Amniotic epithelial cell (primary cell): ENCODE results near the gene FAM107B.

Experiments
- DNase-seq: peaks from one replicate; pipeline ENCODE4 v3.0.0-alpha.2; 2010; ENCODE audit warnings: low read depth

FAM107B gene

DNA sequence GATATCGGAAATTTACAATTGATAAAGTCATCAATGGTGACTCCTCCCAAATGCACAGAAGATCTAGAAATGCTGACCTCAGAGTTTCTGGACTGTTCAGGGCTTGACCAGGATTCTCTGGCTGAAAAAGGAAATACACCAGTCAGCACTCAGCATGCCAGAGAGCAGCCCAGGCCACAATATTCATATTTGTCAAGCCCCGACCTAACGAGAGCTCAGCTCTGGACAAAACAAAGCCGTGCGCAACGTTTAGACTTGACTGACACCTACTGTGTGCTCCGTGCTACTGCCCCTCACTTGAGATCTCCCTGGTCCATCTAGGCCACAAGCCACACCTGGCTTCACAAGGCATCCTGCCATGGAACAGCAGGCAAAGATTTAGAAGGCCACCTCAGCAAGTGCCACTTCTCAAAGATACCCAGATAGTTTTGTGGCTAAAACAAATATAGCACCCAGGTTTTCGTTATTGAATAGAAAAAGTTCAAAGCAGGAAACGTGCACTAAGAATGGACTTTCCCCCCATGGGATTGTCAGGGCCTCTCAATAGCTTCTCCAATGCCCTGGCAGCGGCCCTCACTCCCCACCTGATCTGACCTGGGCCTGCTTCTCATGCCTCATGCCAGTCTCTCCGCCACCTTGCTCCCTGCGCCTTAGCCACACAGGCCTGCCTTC is 218.3 kb downstream of the FAM107B start:
- DNase-seq, result peak; percentile 41

DNA sequence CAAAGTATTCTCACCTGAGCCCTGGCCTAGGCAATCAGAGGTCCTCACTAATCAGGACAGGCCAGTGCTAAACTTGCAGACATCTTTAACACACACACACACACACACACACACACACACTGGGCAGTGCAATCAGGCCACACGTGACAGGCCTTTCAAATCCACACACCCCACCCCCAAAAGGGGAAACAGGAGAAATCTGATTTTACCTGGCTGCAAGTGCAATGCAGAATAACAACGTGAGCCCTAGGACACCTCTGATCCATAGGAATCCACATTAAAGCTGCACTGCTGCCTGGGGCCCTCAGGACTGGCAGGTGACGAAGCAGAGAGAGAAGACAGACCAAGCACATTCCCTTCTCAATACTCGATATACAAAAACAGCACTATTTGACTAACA is 218.9 kb downstream of the FAM107B start:
- no peak for DNase-seq

DNA sequence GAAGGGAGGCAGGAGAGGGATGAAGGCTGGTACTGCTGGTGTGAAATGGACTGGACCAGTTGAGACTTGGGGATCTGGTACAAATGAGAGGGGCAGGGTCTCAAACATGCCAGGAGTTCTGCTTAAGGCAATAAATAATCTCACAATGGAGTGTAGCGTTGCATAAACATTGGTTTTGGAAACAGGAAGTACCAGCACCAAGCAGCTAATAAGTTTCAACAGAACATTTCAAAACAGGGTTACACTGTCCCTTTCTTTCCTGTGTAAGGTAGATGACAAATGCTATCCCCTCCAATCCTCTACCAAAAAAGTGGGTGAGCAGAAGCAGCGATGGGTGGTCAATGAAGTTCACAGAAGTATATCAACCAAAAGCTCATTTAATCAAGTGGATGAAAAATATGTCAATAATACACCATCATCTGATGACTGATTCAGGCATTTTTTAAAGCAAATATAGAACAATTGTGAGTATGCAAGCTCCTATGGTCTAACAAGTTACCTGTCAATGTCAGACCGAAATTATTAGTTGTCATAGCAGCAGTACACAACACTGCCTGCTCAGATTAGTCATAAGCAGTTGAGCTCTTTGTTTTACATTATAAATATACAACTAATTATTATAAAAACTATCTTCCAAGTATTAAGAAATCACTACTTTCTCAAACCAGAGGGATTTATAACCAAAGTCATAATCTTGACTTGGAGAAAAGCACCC is 220.0 kb downstream of the FAM107B start:
- DNase-seq, result no peak

DNA sequence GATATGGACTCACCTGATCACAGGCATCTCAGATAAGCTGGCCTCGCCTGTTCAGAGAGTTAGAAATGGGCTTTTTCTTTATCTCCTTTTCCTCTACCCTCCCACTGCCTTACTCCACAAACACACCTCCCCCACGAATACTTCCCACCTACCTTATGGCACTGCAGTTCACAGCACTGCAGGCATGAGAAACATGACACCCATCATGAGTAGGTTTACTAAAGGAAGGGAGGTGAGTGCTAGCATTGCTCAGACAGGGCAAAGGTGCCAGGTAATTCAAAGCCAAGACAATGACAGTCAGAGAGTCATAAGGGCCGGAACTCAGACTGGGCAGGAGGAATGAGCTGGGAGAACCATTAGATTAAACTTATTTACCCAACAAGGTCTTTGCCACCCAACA is 220.6 kb downstream of the FAM107B start:
- no peak for DNase-seq

DNA sequence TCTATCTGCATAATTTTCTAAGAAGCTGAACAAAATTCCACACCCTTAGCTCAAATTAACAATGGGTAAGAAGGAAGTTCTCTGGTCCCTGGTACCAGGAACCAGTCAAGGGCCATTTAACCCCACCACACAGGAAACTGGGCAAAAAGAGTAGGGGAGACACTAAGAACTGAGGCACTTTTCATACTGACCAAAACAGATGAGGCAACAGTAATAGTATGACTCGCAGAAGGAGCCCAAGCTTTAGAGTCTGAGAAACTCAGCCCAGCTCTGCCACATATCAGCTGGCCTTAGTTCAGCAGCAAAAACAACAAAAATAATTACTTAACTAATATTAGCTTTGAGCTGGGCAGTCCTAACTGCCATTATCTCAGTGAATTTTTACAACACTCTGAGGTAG is 221.2 kb downstream of the FAM107B start:
- peak; percentile 74 for DNase-seq

DNA sequence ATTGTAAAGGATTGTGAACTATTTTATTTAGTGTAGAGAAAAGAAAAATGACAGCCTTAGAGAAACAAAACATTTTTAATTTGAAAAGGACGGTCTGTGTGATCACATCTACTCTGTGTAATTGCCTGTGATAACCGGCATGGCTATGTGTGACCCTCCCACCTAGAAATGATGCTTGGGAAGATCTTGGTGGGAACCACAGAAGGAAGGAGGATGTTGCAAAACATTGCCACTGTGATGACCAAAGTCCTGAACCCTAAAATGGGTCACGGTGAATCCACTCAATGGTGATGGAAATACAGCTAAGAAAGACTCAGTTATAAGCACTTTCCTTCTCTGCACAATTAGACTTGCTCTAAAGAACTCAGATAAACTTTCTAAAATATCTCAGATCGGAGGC is 222.7 kb downstream of the FAM107B start:
- DNase-seq, result no peak

DNA sequence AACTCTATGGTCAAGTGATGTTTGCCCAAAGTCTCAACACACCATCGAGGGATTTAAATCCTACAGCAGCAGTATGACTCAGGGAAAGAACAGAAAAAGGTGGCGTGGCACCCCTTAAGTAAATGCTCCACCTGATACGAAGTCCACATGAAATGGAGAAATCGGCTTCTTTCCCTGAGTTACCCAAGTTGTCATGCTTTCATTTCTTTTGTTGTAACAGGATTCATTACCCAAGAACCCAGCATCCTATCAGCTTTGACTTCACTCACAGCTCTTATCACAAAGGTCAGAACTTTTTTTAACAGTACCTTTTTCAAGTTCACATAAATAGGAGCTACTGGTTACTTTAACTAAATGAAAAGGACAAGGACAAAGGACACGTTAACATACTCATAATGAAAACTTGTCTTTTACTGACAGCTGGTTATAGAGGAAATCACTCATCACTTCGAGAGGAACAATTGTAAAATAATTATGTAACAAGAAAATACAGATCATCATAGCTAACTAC is 224.2 kb downstream of the FAM107B start:
- DNase-seq, result no peak

DNA sequence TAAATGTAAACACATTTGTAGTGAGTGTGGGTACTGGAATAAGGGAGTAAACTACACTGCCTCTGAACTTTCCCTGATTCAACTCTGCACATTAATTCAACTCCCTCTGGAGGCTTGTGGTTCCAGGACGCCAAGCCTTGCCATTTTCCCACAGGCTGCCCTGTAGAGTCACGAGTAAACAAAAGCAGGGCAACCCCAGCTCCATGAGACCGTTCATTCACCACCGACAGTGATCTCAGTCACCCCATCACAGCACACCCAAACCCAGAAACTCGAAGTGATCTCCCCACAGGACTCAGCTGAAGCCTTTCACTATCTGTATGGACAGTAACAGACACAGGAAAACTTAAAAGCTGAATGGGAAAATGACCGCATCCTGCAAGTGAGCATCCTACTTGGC is 225.2 kb downstream of the FAM107B start:
- DNase-seq, result peak; percentile 55

DNA sequence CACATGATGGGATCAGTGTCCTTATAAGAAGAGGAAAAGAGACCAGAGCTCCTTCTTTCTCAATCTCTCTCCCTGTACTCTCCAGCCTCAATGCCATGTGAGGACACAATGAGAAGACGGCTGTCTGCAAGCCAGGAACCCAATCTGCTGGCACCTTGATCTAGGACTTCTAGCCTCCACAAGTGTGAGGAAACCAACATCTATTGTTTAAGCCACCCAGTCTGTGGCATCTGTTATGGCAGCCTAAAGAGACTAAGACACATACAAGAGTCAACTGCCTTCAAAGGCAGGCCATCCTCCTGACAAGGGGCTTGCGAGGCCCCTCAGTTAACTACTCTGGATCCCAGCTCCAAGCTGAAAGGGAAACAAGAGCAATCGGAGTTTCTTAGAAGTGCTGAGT is 225.7 kb downstream of the FAM107B start:
- no peak for DNase-seq

DNA sequence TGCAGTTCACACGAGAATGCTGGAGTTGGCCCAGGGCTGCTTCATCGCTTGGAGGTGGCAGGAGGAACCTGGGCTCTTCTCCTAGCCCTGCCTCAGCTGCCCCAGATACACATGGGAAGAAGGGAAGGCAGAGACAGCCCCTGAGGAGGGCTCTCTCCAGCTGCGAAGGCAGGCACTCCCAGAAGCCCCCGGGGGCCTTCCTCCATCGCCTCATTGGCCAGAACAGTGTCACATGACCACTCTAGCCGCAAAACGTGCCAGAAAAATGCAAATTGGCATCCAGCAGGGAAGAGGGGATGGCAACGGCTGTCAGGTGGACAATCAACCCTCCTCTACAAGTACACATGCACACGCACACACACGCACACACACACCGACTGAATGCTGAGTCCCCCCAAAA is 226.2 kb downstream of the FAM107B start:
- no peak for DNase-seq

DNA sequence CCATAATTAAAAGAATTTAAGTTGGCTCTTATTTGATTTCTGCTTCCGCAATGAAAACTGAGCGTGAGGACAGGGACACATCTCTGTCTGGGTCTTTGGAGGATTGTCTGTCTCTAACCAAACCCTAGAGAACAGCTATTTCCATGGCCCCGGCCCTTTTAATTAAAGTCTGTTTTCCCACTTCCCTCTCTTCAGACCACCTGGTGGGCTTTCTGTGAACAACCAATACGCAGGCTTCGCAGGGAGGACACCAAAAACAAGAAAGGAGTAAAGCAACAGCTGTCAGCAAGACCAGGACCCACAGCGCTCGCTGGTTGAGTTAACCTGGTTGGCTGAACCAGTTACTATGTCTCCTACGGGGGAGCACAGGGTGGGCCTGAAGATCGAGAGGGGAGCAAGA is 226.9 kb downstream of the FAM107B start:
- no peak for DNase-seq

DNA sequence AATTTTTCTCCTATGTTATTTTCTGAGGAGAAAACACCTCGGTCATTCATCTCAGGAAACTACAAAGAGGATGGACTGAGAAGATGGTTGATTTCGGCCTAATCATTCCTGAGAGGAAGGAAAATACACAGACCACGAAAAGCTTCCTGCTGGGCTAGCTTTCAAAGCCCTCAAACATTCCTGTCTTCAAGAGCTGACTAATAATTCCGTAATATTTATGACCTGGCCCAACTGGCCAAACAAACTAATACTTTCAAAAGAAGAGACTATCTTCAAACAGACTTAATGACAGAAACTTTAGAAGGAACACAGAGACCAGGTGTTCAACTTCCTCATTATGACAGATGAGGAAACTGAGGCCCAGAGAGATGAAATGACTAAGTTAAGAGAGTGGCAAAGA is 228.9 kb downstream of the FAM107B start:
- DNase-seq, result peak; percentile 83

DNA sequence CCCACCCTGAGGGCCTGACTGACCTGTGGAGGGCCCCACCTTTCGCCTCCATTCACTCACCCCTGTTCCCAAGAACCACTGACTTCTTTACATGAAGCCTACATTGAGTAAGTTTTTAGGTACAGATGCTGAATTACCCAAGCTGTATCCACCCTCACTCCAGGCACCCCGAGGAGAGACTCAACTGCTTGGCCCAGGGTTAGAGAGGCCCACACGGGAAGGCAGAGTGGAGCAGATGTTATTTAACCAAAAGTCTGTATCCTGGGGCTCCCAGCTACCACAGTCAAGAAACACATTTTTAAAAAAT is 230.8 kb downstream of the FAM107B start:
- no peak for DNase-seq

DNA sequence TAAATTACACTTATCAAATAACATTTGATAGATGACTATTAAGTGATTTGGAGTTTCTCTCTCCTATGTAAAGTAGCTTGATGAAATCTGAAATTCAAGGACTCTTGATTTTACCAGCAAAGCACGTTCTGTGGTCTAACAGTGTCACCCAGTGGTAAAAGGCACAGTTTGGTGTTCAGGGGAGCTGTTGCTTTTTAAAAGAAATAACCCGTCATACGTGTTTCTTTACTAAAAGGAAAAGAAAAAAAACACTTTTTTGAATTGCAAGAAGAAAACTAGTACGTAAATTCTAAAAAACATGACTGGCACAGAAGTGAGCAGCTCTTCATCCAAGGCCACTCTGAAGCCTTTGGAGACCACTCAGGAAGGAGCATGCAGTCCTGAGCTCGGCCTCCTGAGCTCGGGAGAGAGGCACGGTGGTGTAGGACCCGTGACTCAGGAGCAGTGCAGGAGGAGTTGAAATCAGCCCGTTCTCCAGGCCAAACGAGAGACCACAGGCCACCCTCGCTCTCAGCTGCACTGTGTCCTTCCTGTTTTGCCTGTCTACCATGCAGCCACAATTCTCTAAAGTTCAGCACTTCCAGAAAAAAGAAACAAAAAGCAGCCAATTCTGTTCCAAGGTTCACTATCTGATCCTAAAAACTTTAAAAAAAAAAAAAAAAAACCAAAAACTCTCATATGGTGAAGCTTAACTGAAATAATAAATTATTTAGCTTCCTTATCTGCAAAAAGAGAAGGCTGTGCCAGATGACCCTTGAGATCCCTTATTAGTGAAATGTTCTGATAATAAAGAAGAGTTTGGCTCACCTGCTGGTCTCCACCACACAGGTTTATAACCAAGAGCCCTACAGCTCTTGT is 231.4 kb downstream of the FAM107B start:
- no peak for DNase-seq

DNA sequence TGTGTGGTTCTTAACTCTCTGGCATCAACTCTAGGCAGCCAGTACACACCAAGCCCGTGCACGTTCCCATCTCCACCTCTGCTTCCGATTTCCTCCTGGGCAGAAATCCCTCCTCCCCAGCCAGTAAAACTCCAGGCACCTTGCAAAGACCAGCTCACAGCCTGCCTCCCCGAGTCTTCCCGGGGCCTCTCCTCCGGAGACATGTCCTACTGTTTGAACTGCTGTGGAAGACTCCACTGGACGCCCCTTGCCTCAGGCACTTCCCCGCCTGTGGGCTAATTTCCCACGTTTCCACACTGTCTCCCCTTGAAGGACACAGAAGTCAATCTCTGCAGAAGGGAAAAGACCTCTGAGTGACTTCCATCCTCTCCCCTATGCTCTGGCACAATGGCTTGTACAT is 233.3 kb downstream of the FAM107B start:
- no peak for DNase-seq

DNA sequence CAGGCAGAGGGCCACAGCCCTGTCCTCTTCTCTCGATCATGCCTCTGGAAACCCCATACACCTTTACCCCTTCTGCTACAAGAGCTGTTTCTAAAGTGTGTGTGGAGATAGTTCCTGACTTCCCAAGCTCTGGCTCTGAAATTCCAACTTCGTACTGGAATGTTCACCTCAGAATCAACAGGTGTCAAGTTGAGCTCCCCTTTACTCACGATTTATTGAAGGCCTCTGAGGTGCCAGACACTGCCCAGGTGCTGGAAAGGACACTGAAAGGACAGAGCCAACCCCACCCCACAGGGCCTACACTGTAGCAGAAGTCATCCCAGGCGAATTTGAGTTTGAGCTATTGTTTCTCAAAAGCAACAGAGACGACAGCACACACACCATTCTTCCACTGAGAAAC is 234.1 kb downstream of the FAM107B start:
- DNase-seq, result no peak

DNA sequence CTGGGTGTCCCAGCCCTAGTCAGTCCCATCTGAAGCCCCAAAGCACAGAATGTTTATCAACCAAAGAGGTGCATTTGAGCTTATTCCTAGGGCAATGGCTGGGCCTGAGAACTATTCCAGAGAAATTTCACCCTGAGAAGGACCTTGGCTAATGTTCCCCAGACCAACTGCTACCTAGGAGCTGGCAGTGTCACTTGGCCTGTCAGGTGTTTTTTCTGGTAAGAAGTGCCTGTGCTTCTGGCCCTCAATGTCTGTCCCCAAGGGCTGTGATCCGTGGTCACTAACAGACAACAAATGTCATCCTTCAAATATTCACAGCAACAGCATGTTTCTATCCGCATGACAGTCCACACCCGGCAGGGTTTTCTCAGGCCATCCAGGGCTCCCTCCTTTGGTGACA is 234.6 kb downstream of the FAM107B start:
- DNase-seq, result no peak

DNA sequence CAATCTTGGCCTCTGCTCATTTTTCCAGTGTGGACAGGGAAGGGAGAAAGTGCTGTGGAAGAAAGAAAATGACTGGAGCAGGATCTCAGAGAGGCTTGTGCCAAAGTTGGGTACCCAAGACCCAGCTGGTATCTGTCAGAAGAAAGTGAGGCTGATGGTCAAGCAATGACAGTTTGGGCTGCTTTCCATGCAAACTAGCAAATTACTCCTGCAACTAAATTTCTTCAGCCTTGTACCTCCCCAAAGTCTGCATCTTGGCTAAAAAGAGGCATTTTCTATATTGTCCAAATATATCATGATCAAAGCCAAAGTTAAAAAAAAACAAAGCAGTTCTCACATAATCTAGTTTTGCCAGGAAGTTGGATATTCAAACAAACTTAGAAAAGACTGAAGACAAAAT is 235.5 kb downstream of the FAM107B start:
- no peak for DNase-seq

DNA sequence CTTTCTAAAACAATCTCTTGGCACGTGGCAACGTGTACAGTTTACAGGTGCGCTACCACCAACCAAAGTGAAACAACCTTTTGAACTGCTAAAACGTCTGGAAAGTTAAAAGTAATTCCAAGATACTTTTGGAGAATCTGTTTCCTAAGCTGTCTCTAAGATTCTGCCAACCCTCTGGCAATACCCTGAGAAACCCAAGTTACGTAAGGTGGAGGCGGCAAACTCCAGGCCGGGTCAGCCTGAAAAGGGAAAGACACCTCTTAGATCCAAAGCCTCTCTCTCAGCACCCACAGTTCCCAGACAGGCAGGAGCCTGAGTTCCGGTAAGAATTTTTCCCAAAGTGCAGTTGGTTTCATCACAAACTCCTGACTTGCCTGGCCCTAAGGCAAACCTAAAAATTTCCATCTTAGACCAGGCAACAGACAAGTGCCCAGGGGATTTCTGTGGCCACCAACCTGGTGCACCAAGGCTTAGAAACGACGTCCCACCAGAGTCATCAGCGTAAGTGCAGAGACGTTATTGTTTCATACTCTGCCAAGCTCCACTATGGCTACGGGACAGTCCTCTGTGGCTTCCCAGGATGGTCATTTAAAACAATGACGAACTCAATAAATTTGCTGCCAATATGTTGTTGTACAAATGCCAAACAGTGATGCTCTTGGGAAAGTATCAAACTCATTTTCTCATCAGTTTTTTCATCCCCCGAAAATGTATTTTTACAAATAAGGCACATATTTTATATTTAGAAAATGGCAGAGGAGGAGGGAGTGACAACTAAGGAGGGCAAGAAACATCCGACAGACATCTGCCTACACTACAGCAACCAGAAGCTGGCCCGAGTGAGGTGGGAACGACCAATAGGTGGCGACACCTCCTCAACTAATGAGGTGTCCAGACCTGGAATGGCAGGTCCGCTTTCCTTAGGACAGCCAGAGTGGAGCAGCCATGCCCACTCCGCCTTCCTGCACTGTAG is 238.2 kb downstream of the FAM107B start:
- peak; percentile 71 for DNase-seq

DNA sequence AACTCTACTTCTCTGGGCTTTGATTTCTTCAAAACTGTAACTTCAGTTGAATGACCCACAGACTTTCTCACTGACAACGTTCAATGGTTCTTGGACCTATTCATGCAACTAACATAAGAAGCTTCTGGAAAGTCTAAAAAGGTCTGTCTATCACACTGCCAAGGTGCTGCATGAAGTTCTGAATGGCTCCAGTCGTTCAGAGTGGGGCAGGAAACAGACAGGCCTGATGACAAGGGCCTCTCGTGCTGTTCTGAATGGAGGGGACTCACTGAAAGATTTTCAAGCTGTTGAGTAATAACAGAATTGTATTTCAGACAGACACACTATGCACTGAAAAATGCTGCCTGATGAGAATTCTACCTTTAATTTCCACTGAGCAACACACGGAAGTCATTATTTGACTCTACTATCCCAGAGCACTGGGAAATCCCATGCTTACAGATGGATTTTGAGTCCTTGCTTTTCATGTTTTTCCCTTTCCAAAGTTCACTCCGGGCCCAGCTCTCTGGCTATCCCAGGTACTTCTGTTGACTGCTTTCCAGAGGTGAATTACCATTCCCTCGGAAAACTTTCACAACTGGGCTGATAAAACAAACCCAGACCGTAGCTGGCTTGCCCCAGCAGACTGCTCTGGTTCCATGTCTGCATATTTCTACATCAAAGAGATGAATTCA is 239.1 kb downstream of the FAM107B start:
- no peak for DNase-seq

DNA sequence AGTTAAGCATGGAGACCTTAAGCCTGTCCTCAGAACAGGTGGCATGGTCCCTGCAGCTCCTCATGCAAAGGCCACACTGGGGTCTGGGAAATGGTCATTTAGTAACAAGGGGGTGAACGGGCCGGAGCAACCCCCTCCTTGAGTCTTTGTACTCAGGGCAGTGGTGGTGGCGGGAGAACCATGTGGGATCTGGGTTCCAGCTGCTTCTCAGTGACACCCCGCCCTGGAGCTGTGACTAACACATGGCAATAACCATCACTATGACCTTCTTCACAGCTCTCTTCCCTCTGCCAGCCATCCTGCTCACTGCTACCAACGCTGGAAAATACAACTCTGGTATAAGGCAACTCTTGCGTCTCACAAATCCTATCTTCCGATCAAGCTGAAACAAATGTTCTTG is 240.5 kb downstream of the FAM107B start:
- DNase-seq, result no peak
